HFFc6 (cell line): ENCODE measurements around the gene MYCL. TPM values are rescaled to one million over a fixed set of nuclear protein-coding genes. Genes with fewer than 3 reads are reported as not detected.

Source experiments
- DNase-seq: peaks from one replicate; pipeline ENCODE4 v3.0.0-alpha.2; 2018
- H3K27ac Mint-ChIP-seq: 2 replicates; pipeline ENCODE4 v1.8.0; 2020; ENCODE audit warnings: mild to moderate bottlenecking, mixed read lengths
- H3K27me3 Mint-ChIP-seq: 2 replicates; pipeline ENCODE4 v1.8.0; 2021; ENCODE audit warnings: mild to moderate bottlenecking, moderate library complexity, mixed read lengths; ENCODE audit not compliant: insufficient read depth
- H3K36me3 Mint-ChIP-seq: 2 replicates; pipeline ENCODE4 v1.8.0; 2021; ENCODE audit warnings: low read depth, mixed read lengths
- H3K4me1 Mint-ChIP-seq: 2 replicates; pipeline ENCODE4 v1.8.0; 2020; ENCODE audit warnings: low read depth, mixed read lengths
- H3K4me3 Mint-ChIP-seq: 2 replicates; pipeline ENCODE4 v1.8.0; 2020; ENCODE audit warnings: mild to moderate bottlenecking, moderate library complexity, mixed read lengths
- H3K9me3 Mint-ChIP-seq: 2 replicates; pipeline ENCODE4 v1.8.0; 2020; ENCODE audit warnings: mild to moderate bottlenecking, mixed read lengths
- total RNA-seq, 6 experiments: library from RNA; stranded (reverse); fragmentation: NEBNext Ultra II Directional; extraction: Animal tissue kit (Norgen Biotek cat#: 25700); gene quantifications; 2 replicates in 1 of 6; 3 replicates in 5 of 6; pipeline ENCODE4 v1.2.3, GENCODE V29; 2021
- TF ChIP-seq, protein P1 (sequence below): fragments of 200-600 bp; sonication (generic); IDR thresholded peaks from 2 replicates; pipeline ENCODE4 v1.5.0; 2021; ENCODE audit warnings: antibody characterized with exemption, mild to moderate bottlenecking

MYCL gene
- total RNA-seq, 6 experiments from 2014 or later = 0.17 to 0.52 (median 0.21) TPM

- Mint-ChIP-seq H3K4me1 (no peaks in the 10 kb centered on the region), H3K36me3 (peaks cover 7% of the 10 kb centered on the region; the same call in 1 of the 2 replicates), H3K4me3 (no peak overlapping the region), H3K27me3 (peaks cover 27% of the 10 kb centered on the region), H3K9me3 (peaks cover 19% of the 10 kb centered on the region), H3K27ac (no peak overlapping the region)
- TF ChIP-seq, protein P1, sequence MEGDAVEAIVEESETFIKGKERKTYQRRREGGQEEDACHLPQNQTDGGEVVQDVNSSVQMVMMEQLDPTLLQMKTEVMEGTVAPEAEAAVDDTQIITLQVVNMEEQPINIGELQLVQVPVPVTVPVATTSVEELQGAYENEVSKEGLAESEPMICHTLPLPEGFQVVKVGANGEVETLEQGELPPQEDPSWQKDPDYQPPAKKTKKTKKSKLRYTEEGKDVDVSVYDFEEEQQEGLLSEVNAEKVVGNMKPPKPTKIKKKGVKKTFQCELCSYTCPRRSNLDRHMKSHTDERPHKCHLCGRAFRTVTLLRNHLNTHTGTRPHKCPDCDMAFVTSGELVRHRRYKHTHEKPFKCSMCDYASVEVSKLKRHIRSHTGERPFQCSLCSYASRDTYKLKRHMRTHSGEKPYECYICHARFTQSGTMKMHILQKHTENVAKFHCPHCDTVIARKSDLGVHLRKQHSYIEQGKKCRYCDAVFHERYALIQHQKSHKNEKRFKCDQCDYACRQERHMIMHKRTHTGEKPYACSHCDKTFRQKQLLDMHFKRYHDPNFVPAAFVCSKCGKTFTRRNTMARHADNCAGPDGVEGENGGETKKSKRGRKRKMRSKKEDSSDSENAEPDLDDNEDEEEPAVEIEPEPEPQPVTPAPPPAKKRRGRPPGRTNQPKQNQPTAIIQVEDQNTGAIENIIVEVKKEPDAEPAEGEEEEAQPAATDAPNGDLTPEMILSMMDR = no peak
- no peak for DNase-seq
Observed at GRCh38 chr1:39910263-39910662, 8.5 kb upstream of the MYCL start.

- DNase-seq = no peak
- H3K36me3 Mint-ChIP-seq = peaks cover 7% of the 10 kb centered on the region; the same call in 1 of the 2 replicates
- peaks cover 19% of the 10 kb centered on the region for H3K9me3 Mint-ChIP-seq
- H3K4me3 Mint-ChIP-seq = no peak overlapping the region
- TF ChIP-seq, protein P1 = no peak
- no peak overlapping the region for H3K27ac Mint-ChIP-seq
- H3K27me3 Mint-ChIP-seq = peaks cover 31% of the 10 kb centered on the region
- no peaks in the 10 kb centered on the region for H3K4me1 Mint-ChIP-seq
Observed at GRCh38 chr1:39908534-39908933, 6.8 kb upstream of the MYCL start.

GRCh38 chr1:39907528-39908453 lies 6.1 kb upstream of the MYCL start:
- H3K9me3 Mint-ChIP-seq = peaks cover 19% of the 10 kb centered on the region
- no peak for DNase-seq
- no peak overlapping the region for H3K27ac Mint-ChIP-seq
- TF ChIP-seq, protein P1 = no peak
- H3K4me3 Mint-ChIP-seq = no peak overlapping the region
- H3K36me3 Mint-ChIP-seq = peaks cover 7% of the 10 kb centered on the region; the same call in 1 of the 2 replicates
- H3K4me1 Mint-ChIP-seq = no peaks in the 10 kb centered on the region
- peaks cover 38% of the 10 kb centered on the region for H3K27me3 Mint-ChIP-seq

DNA sequence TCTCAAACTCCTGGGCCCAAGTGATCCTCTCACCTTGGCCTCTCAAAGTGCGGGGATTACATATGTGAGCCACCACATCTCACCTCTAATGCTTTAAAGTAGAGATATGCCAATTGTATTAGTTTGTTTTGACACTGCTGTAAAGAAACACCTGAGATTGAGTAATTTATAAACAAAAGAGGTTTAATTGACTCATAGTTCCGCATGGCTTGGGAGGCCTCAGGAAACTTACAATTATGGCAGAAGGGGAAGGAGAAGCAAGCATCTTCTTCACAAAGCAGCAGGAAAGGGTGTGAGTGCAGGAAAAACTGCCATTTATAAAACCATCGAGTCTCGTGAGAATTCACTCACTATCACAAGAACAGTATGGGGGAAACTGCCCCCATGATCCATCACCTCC lies 3.5 kb upstream of the MYCL start:
- H3K4me1 Mint-ChIP-seq = no peaks in the 10 kb centered on the region
- H3K27me3 Mint-ChIP-seq = peaks cover 34% of the 10 kb centered on the region
- H3K36me3 Mint-ChIP-seq = peaks cover 7% of the 10 kb centered on the region; the same call in 1 of the 2 replicates
- peaks cover 19% of the 10 kb centered on the region for H3K9me3 Mint-ChIP-seq
- H3K4me3 Mint-ChIP-seq = no peak overlapping the region
- H3K27ac Mint-ChIP-seq = no peak overlapping the region
- DNase-seq = no peak
- TF ChIP-seq, protein P1 = no peak

DNA sequence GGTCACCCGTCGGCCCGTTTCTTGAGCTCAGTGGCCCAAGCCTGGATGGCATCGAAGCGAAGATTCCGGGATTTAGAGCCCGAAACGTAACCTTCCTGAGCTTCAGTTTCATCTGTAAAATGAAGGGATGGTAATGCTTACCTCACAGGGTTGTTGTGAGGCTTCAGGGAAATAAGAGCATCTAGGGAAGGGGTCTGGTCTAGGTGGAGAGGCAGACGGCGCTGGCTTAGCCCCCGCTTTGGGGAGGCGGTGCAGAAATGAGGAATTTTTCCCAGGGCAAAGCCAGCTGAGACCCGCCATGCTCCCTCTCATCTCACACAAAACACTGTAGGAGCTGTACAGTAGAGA lies 717 bp upstream of the MYCL start:
- TF ChIP-seq, protein P1 = peak; percentile 18; the same call in 1 of the 2 replicates
- Mint-ChIP-seq H3K4me3 (peak overlapping the region; percentile 77), H3K4me1 (peaks cover 6% of the 10 kb centered on the region), H3K27ac (no peak overlapping the region), H3K27me3 (peaks cover 35% of the 10 kb centered on the region), H3K36me3 (no peaks in the 10 kb centered on the region), H3K9me3 (no peaks in the 10 kb centered on the region)
- DNase-seq = no peak
